ENCODE data around the gene JHY.
"Not testable (repeated sequence)": the region's sequence is repeated elsewhere in the genome, so short reads cannot be mapped to it uniquely, and the experiment has no call there.

Gene JHY
- total RNA-seq: 11.8 to 21.7 reads per million in 2 donors

GRCh38 chr11:122882189-122882856 is at the start of gene JHY:
Gene JHY, plus strand, starts transcription at chr11:122882759. Its CDS starts 3,091 bp downstream, at chr11:122885850.
- DNase-seq: no peak

- no peak for DNase-seq
Measured at GRCh38 chr11:122833846-122834464, 48.6 kb upstream of the JHY start.

- no peak for DNase-seq
Measured at GRCh38 chr11:122836916-122837315, 45.6 kb upstream of the JHY start.

- DNase-seq: no peak
Measured at GRCh38 chr11:122837528-122838346, 44.8 kb upstream of the JHY start.

- no peak for DNase-seq
Measured at GRCh38 chr11:122843281-122844141, 39.0 kb upstream of the JHY start.

GRCh38 chr11:122847466-122847865 is 35.1 kb upstream of the JHY start:
- no peak for DNase-seq

GRCh38 chr11:122848186-122848585 is 34.4 kb upstream of the JHY start:
- no peak for DNase-seq

- DNase-seq: no peak
Measured at GRCh38 chr11:122850076-122850631, 32.4 kb upstream of the JHY start.

- no peak for DNase-seq
Measured at GRCh38 chr11:122851366-122851966, 31.1 kb upstream of the JHY start.

- no peak for DNase-seq
Measured at GRCh38 chr11:122852074-122852795, 30.3 kb upstream of the JHY start.

GRCh38 chr11:122852796-122853160 is 29.8 kb upstream of the JHY start:
- DNase-seq: no peak

- no peak for DNase-seq
Measured at GRCh38 chr11:122853261-122853660, 29.3 kb upstream of the JHY start.

- no peak for DNase-seq
Measured at GRCh38 chr11:122853971-122854446, 28.6 kb upstream of the JHY start.

GRCh38 chr11:122861631-122862030 is 20.9 kb upstream of the JHY start:
- no peak for DNase-seq

- no peak for DNase-seq
Measured at GRCh38 chr11:122862091-122862490, 20.5 kb upstream of the JHY start.

- not testable (repeated sequence) for DNase-seq
Measured at GRCh38 chr11:122863154-122863553, 19.4 kb upstream of the JHY start.

GRCh38 chr11:122863704-122864326 is 18.7 kb upstream of the JHY start:
- no peak for DNase-seq

GRCh38 chr11:122864386-122865115 is 18.0 kb upstream of the JHY start:
- no peak for DNase-seq

- no peak for DNase-seq
Measured at GRCh38 chr11:122869622-122870021, 12.9 kb upstream of the JHY start.

GRCh38 chr11:122871302-122871701 is 11.3 kb upstream of the JHY start:
- no peak for DNase-seq

Measured in activated gamma-delta T cell (primary cell).